Testis (tissue), 2 donors: Measurements from ENCODE around the gene HSD3B7.
"Not testable (repeated sequence)": the region's sequence is repeated elsewhere in the genome, so short reads cannot be mapped to it uniquely, and the experiment has no call there.

ENCODE experiments used
- CTCF ChIP-seq, 3 experiments: fragments of 450-650 bp in 2 of 3; fragments of 200-600 bp in 1 of 3; sonication (generic) in 1 of 3; IDR thresholded peaks; one replicate each; pipeline ENCODE4 v1.5.1; 2016 to 2019; ENCODE audit warnings: antibody characterized with exemption in 3 of 3, mild to moderate bottlenecking in 2 of 3, moderate library complexity in 1 of 3
- POLR2A ChIP-seq: fragments of 450-650 bp; IDR thresholded peaks from one replicate; pipeline ENCODE4 v1.6.1; 2017; ENCODE audit warnings: antibody characterized with exemption, mild to moderate bottlenecking, moderate library complexity

- TF ChIP-seq CTCF (IDR thresholded peaks at IDR 0.05); POLR2A: not testable (repeated sequence)
Measured at GRCh38 chr16:30939571-30939970, 45.4 kb upstream of the HSD3B7 start.
